Measurements from ENCODE around the gene ARHGAP23.
"Not testable (repeated sequence)": the region's sequence is repeated elsewhere in the genome, so short reads cannot be mapped to it uniquely, and the experiment has no call there.

Gene ARHGAP23

DNA sequence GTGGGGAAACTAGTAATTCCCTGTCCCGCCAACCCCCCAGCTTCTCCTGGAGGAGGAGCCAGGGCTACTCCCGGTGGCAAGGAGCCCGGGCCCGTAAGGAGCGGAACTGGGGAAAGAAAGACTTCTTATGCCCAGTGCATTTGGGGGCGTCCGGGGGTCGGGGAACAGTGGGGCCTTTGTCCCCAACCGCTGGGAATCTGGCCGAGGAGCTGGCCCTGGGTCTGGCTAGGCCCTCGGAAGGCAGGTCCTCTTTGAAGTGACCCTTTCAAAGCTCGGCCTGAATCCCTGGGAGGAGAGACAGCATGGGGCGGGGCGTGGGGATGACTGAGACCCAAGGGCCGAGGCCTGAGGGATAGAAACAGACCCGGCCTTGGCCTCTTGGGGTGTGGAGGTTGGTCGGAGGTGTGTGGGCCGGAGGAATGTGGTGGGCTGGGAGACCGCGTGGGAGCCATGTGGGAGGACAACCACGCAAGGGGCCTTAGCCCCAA, 6.0 kb downstream of the ARHGAP23 start:
- H3K36me3 ChIP-seq (ENCODE audit: insufficient read depth, low read length) = no peaks in the 10 kb centered on the region
- no peak overlapping the region for H3K4me3 ChIP-seq (ENCODE audit: low read depth, low read length, poor library complexity, severe bottlenecking)
- H3K9ac ChIP-seq (ENCODE audit: low read length) = no peak overlapping the region
- no peak overlapping the region for H3K27ac ChIP-seq (ENCODE audit: low read depth, low read length, poor library complexity, severe bottlenecking)
- H3K4me2 ChIP-seq (ENCODE audit: low read length) = no peak overlapping the region
- 0 out of 2 replicates have a peak, but pooled peaks cover 6% of the 10 kb centered on the region for H3K27me3 ChIP-seq (ENCODE audit: insufficient read depth, low read length)
- no peaks in the 10 kb centered on the region for H3K4me1 ChIP-seq (ENCODE audit: insufficient read depth, low read length, severe bottlenecking)
- H3F3A ChIP-seq (ENCODE audit: insufficient read depth, low read length) = no peaks in the 10 kb centered on the region
- no peaks in the 10 kb centered on the region for H3K9me2 ChIP-seq (ENCODE audit: low read depth, low read length)
- TF ChIP-seq, protein P1, sequence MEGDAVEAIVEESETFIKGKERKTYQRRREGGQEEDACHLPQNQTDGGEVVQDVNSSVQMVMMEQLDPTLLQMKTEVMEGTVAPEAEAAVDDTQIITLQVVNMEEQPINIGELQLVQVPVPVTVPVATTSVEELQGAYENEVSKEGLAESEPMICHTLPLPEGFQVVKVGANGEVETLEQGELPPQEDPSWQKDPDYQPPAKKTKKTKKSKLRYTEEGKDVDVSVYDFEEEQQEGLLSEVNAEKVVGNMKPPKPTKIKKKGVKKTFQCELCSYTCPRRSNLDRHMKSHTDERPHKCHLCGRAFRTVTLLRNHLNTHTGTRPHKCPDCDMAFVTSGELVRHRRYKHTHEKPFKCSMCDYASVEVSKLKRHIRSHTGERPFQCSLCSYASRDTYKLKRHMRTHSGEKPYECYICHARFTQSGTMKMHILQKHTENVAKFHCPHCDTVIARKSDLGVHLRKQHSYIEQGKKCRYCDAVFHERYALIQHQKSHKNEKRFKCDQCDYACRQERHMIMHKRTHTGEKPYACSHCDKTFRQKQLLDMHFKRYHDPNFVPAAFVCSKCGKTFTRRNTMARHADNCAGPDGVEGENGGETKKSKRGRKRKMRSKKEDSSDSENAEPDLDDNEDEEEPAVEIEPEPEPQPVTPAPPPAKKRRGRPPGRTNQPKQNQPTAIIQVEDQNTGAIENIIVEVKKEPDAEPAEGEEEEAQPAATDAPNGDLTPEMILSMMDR (IDR thresholded peaks at IDR 0.05; ENCODE audit: low read length) = no peak
- no peak for TF ChIP-seq EZH2 (IDR thresholded peaks at IDR 0.05; ENCODE audit: borderline replicate concordance, low read length)
- H3K9me3 ChIP-seq (ENCODE audit: low read length) = no peaks in the 10 kb centered on the region
- no peaks in the 10 kb centered on the region for H3K79me2 ChIP-seq (ENCODE audit: insufficient read depth, low read length)
- H4K20me1 ChIP-seq (ENCODE audit: insufficient read depth, low read length) = no peaks in the 10 kb centered on the region
- H2AFZ ChIP-seq (ENCODE audit: low read length) = no peak overlapping the region

DNA sequence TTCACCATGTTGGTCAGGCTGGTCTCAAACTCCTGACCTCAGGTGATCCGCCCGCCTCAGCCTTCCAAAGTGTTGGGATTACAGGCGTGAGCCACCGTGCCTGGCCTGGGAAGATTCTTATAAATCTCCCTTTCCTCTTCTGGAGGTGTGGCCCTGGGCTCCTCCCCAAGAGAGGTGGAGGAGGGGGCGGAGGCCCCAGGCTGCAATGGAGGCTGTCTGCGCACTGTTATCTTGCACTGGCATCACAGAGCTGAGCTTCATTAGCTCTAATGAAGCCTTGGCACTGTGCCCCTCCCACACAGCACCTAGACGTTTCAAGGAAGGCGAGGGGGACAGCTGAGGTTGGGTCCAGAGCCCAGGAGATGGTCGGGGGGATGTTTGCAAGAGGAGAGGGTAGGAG, 7.5 kb downstream of the ARHGAP23 start:
- H3K4me1 ChIP-seq (ENCODE audit: insufficient read depth, low read length, severe bottlenecking) = no peaks in the 10 kb centered on the region
- H3K9me2 ChIP-seq (ENCODE audit: low read depth, low read length) = no peaks in the 10 kb centered on the region
- no peak overlapping the region for H3K9ac ChIP-seq (ENCODE audit: low read length)
- H3K79me2 ChIP-seq (ENCODE audit: insufficient read depth, low read length) = no peaks in the 10 kb centered on the region
- no peaks in the 10 kb centered on the region for H3F3A ChIP-seq (ENCODE audit: insufficient read depth, low read length)
- H4K20me1 ChIP-seq (ENCODE audit: insufficient read depth, low read length) = no peaks in the 10 kb centered on the region
- H3K4me3 ChIP-seq (ENCODE audit: low read depth, low read length, poor library complexity, severe bottlenecking) = no peak overlapping the region
- H3K27me3 ChIP-seq (ENCODE audit: insufficient read depth, low read length) = 0 out of 2 replicates have a peak, but pooled peaks cover 6% of the 10 kb centered on the region
- H3K27ac ChIP-seq (ENCODE audit: low read depth, low read length, poor library complexity, severe bottlenecking) = no peak overlapping the region
- H3K9me3 ChIP-seq (ENCODE audit: low read length) = no peaks in the 10 kb centered on the region
- H3K36me3 ChIP-seq (ENCODE audit: insufficient read depth, low read length) = no peaks in the 10 kb centered on the region
- TF ChIP-seq, protein P1 (IDR thresholded peaks at IDR 0.05; ENCODE audit: low read length) = no peak
- no peak for TF ChIP-seq EZH2 (IDR thresholded peaks at IDR 0.05; ENCODE audit: borderline replicate concordance, low read length)
- no peak overlapping the region for H3K4me2 ChIP-seq (ENCODE audit: low read length)
- H2AFZ ChIP-seq (ENCODE audit: low read length) = no peak overlapping the region

DNA sequence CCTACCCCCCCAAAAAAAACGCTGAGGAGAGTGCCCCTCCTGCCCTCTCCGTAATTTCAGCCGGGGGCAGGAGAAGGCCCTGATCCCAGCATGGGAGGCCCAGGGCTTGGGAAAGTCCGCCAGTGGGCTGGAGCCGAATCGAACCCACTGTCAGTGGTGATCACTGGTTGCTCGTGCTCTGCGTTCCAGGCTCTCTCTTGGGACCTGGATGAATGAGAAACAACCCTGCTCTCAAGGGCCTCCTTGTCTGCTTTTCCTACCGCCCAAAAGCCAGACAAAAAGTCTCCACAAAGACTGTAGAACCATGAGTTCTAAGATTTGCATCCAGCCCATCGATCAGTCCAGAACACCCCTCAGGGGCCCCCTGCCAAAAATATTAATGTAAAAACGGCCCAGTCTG, 8.1 kb downstream of the ARHGAP23 start:
- no peaks in the 10 kb centered on the region for H3K36me3 ChIP-seq (ENCODE audit: insufficient read depth, low read length)
- no peak overlapping the region for H3K9ac ChIP-seq (ENCODE audit: low read length)
- no peaks in the 10 kb centered on the region for H3K9me3 ChIP-seq (ENCODE audit: low read length)
- H3K4me3 ChIP-seq (ENCODE audit: low read depth, low read length, poor library complexity, severe bottlenecking) = no peak overlapping the region
- no peaks in the 10 kb centered on the region for H3K4me1 ChIP-seq (ENCODE audit: insufficient read depth, low read length, severe bottlenecking)
- no peaks in the 10 kb centered on the region for H3K79me2 ChIP-seq (ENCODE audit: insufficient read depth, low read length)
- H3K4me2 ChIP-seq (ENCODE audit: low read length) = no peak overlapping the region
- H3K9me2 ChIP-seq (ENCODE audit: low read depth, low read length) = no peaks in the 10 kb centered on the region
- H4K20me1 ChIP-seq (ENCODE audit: insufficient read depth, low read length) = no peaks in the 10 kb centered on the region
- no peak for TF ChIP-seq EZH2 (IDR thresholded peaks at IDR 0.05; ENCODE audit: borderline replicate concordance, low read length)
- no peaks in the 10 kb centered on the region for H3F3A ChIP-seq (ENCODE audit: insufficient read depth, low read length)
- no peak overlapping the region for H3K27ac ChIP-seq (ENCODE audit: low read depth, low read length, poor library complexity, severe bottlenecking)
- 0 out of 2 replicates have a peak, but pooled peaks cover 6% of the 10 kb centered on the region for H3K27me3 ChIP-seq (ENCODE audit: insufficient read depth, low read length)
- H2AFZ ChIP-seq (ENCODE audit: low read length) = no peak overlapping the region

DNA sequence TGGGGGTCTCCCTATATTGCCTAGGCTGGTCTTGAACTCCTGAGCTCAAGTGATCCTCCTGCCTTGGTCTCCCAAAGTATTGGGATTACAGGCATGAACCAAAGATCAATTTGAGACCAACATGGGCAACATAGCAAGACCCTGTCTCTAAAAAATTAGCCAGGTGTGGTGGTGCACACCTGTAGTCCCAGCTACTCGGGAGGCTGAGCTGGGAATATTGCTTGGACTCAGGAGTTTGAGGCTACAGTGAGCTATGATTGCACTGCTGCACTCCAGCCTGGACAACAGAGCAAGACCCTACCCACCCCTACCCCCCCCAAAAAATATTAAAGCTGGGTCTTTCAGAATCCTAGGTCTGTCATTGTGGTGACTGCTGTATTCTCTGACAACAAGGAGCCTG, 9.0 kb downstream of the ARHGAP23 start:
- not testable (repeated sequence) for H3K79me2 ChIP-seq (ENCODE audit: insufficient read depth, low read length); H4K20me1 ChIP-seq (ENCODE audit: insufficient read depth, low read length)

More for the DNA sequence above, 9.0 kb downstream of the ARHGAP23 start:
- not testable (repeated sequence) for H3K27ac ChIP-seq (ENCODE audit: low read depth, low read length, poor library complexity, severe bottlenecking); H3K4me3 ChIP-seq (ENCODE audit: low read depth, low read length, poor library complexity, severe bottlenecking); H3K9ac ChIP-seq (ENCODE audit: low read length); H3K9me3 ChIP-seq (ENCODE audit: low read length); H3F3A ChIP-seq (ENCODE audit: insufficient read depth, low read length); H3K4me1 ChIP-seq (ENCODE audit: insufficient read depth, low read length, severe bottlenecking); H2AFZ ChIP-seq (ENCODE audit: low read length); H3K9me2 ChIP-seq (ENCODE audit: low read depth, low read length); H3K27me3 ChIP-seq (ENCODE audit: insufficient read depth, low read length); H3K36me3 ChIP-seq (ENCODE audit: insufficient read depth, low read length); H3K4me2 ChIP-seq (ENCODE audit: low read length)

Measured in OCI-LY1 (cell line).